HepG2 (cell line): ENCODE data around the gene GATD1. TPM values are rescaled to one million over a fixed set of nuclear protein-coding genes. Genes with fewer than 3 reads are reported as not detected.
A peak's percentile ranks its signal among the peaks of the same experiment; 100 is the strongest.

Experiments used
- AFF4 ChIP-seq: sonication (generic); formaldehyde crosslinking; IDR thresholded peaks from 2 replicates; pipeline ENCODE4 v1.4.0; 2020; ENCODE audit warnings: missing genetic modification reagents
- FLYWCH1 ChIP-seq: sonication (generic); formaldehyde crosslinking; IDR thresholded peaks from 2 replicates; pipeline ENCODE4 v1.8.1; 2023; ENCODE audit warnings: mild to moderate bottlenecking, missing genetic modification reagents
- HMGA1 ChIP-seq: sonication (generic); formaldehyde crosslinking; conservative IDR thresholded peaks from 2 replicates; pipeline ENCODE4 v1.4.0; 2020; ENCODE audit warnings: missing genetic modification reagents
- MXI1 ChIP-seq: IDR thresholded peaks from 3 replicates; pipeline ENCODE4 v1.6.1; 2012; ENCODE audit warnings: low read depth, low read length, inconsistent platforms, borderline replicate concordance
- NR0B2 ChIP-seq: sonication (generic); formaldehyde crosslinking; IDR thresholded peaks from 2 replicates; pipeline ENCODE4 v1.4.0; 2020; ENCODE audit warnings: mild to moderate bottlenecking, missing genetic modification reagents
- NR3C1 ChIP-seq: sonication (generic); formaldehyde crosslinking; IDR thresholded peaks from 2 replicates; pipeline ENCODE4 v1.4.0; 2020; ENCODE audit warnings: missing genetic modification reagents
- PREB ChIP-seq: sonication (generic); formaldehyde crosslinking; IDR thresholded peaks from 2 replicates; pipeline ENCODE4 v1.4.0; 2020; ENCODE audit warnings: missing genetic modification reagents
- SIX1 ChIP-seq: sonication (generic); formaldehyde crosslinking; IDR thresholded peaks from 2 replicates; pipeline ENCODE4 v1.4.0; 2020; ENCODE audit warnings: missing genetic modification reagents, borderline replicate concordance
- SOX6 ChIP-seq, 2 experiments: fragments of 450-650 bp in 1 of 2; sonication (generic) in 1 of 2; formaldehyde crosslinking in 1 of 2; IDR thresholded peaks; 2 replicates each; pipeline versions ENCODE4 v1.4.0 to v1.6.1; 2017 to 2020; ENCODE audit warnings: antibody characterized with exemption in 1 of 2, mild to moderate bottlenecking in 1 of 2, missing genetic modification reagents in 1 of 2
- TBL1XR1 ChIP-seq: fragments of 150-350 bp; IDR thresholded peaks from 2 replicates; pipeline ENCODE4 v1.6.1; 2014; ENCODE audit warnings: borderline replicate concordance, low read length; ENCODE audit not compliant: partially characterized antibody
- U2AF1 ChIP-seq: fragments of 200-400 bp; formaldehyde crosslinking; optimal IDR thresholded peaks from 2 replicates; pipeline ENCODE3; 2017; ENCODE audit warnings: mild to moderate bottlenecking, low read depth, low read length
- ZFP41 ChIP-seq: sonication (generic); formaldehyde crosslinking; IDR thresholded peaks from 2 replicates; pipeline ENCODE4 v1.4.0; 2020; ENCODE audit warnings: mild to moderate bottlenecking, missing genetic modification reagents, borderline replicate concordance
- ZNF142 ChIP-seq: sonication (generic); formaldehyde crosslinking; IDR thresholded peaks from 2 replicates; pipeline ENCODE4 v1.4.0; 2020; ENCODE audit warnings: missing genetic modification reagents
- ZNF33B ChIP-seq: sonication (generic); formaldehyde crosslinking; IDR thresholded peaks from 2 replicates; pipeline ENCODE4 v1.5.1; 2020; ENCODE audit warnings: mild to moderate bottlenecking, missing genetic modification reagents
- ZNF510 ChIP-seq: sonication (generic); formaldehyde crosslinking; IDR thresholded peaks from 2 replicates; pipeline ENCODE4 v1.4.0; 2020; ENCODE audit warnings: low read depth, mild to moderate bottlenecking, missing genetic modification reagents
- ZNF564 ChIP-seq: sonication (generic); formaldehyde crosslinking; IDR thresholded peaks from 2 replicates; pipeline ENCODE4 v1.8.1; 2023; ENCODE audit warnings: mild to moderate bottlenecking, missing genetic modification reagents
- ZNF790 ChIP-seq: sonication (generic); formaldehyde crosslinking; IDR thresholded peaks from 2 replicates; pipeline ENCODE4 v1.8.0; 2022; ENCODE audit warnings: missing genetic modification reagents, mild to moderate bottlenecking, borderline replicate concordance
- ZNF792 ChIP-seq: IDR thresholded peaks from 2 replicates; pipeline ENCODE4 v1.6.1; 2016
- polyA plus RNA-seq, 8 experiments: library from polyadenylated mRNA; depleted of rRNA in 3 of 8; stranded (reverse) in 7 of 8; unstranded in 1 of 8; fragments of >200 nt; fragmentation: Illumina TruSeq in 4 of 8; extraction: Trizol in 4 of 8; gene quantifications; 2 replicates each; pipeline versions ENCODE4 v1.2.1 to v1.2.3, GENCODE V29; 2011 to 2016; ENCODE audit warnings: low read depth in 4 of 8, missing spikeins in 1 of 8, mixed read lengths in 1 of 8; ENCODE audit not compliant: insufficient read depth in 1 of 8
- total RNA-seq, 5 experiments: library from RNA; depleted of rRNA; stranded (reverse); fragments of >200 nt; fragmentation: Illumina TruSeq; extraction: Trizol; gene quantifications; 2 replicates each; pipeline ENCODE4 v1.2.3, GENCODE V29; 2016; ENCODE audit warnings: low read depth in 1 of 5

GATD1 gene
- total and polyA plus RNA-seq, 2 of the 13 experiments (the other 11 are each of a cell fraction or from before 2014, with no cell fraction given), result 31.3 to 60.5 TPM

GRCh38 chr11:818396-819128, 41.3 kb upstream of the GATD1 start, which contains the start of gene PNPLA2 (continued):
- no peak for TF ChIP-seq ZNF790 (CRISPR knock-in tag)
- 0 out of 2 replicates have a peak, but pooled peaks have one; percentile 37 for TF ChIP-seq AFF4 (CRISPR knock-in tag)
- no peak for TF ChIP-seq PREB (CRISPR knock-in tag)
- no peak for TF ChIP-seq U2AF1
- peak; percentile 16; the same call in 1 of the 2 replicates for TF ChIP-seq ZNF33B
- TF ChIP-seq ZNF792 (CRISPR knock-in tag), result no peak
- no peak for TF ChIP-seq ZFP41 (CRISPR knock-in tag)
- no peak for TF ChIP-seq FLYWCH1 (CRISPR knock-in tag)
- no peak for TF ChIP-seq SIX1
- no peak for TF ChIP-seq ZNF510
- no peak for TF ChIP-seq SOX6 (IDR thresholded peaks at IDR 0.05)
- 0 out of 2 replicates have a peak, but pooled peaks have one; percentile 18 for TF ChIP-seq SOX6 (CRISPR knock-in tag; IDR thresholded peaks at IDR 0.05)
- no peak for TF ChIP-seq ZNF564 (CRISPR knock-in tag)
- TF ChIP-seq MXI1, result no peak
- TF ChIP-seq ZNF142, result no peak; the same call in 1 of the 2 replicates
- no peak for TF ChIP-seq HMGA1 (CRISPR knock-in tag)
- TF ChIP-seq TBL1XR1, result no peak
- no peak for TF ChIP-seq NR0B2 (CRISPR knock-in tag)
- TF ChIP-seq NR3C1 (CRISPR knock-in tag), result no peak
